Erythroblast (primary cell): ENCODE results near the gene MAPRE2.

ENCODE experiments used
- GATA1 ChIP-seq: IDR thresholded peaks from 2 replicates; pipeline ENCODE4 v1.6.1; 2011; ENCODE audit warnings: low read depth, mild to moderate bottlenecking, control low read depth, low read length, moderate library complexity
- POLR2A ChIP-seq: IDR thresholded peaks from 2 replicates; pipeline ENCODE4 v1.6.1; 2011; ENCODE audit warnings: mild to moderate bottlenecking, low read length

DNA sequence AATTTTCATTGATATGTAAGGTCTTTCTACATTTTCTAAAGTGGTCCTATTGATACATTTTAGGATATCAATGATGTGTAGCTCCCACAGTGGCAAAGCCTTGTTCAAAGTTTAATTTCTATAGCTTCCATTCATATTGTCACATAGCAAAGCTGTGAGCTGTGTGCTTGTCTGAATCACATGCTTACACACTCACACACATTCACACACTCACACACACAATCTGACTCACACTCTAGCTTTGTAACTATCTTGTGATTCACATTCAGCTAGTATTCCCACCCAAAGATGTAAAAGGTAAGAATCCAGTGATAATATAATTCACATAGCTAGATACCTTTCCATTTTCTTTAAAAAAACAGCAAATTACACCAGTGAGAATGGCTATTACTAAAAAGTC, 58.7 kb downstream of the MAPRE2 start:
- TF ChIP-seq POLR2A (no peak), GATA1 (no peak)
